Measurements from ENCODE around the gene FAM228A.
"Not testable (repeated sequence)": the region's sequence is repeated elsewhere in the genome, so short reads cannot be mapped to it uniquely, and the experiment has no call there.

The FAM228A gene

DNA sequence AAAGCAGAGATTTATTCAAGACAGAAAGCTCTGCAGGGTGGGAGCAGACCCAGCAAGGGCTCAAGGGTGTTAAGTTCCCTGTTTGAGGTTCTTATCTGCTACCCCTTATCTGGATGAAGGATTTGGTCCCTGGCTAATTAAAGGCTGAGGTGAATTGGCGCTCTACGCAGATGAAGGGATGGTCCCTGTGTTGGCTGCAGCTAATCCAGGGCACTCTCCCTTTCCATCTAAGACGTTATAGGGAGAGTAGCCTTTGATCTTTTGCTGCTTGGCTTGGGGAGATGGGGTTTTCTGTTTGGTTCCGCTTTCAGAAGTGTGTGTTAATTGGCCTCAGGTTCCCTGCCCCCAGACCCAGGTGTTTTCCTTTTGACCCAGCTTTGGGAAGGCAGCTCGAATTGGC, 17.0 kb downstream of the FAM228A start:
- Histone ChIP-seq H3K4me2 (ENCODE audit: low read length) (no peak overlapping the region), H3K4me1 (ENCODE audit: control insufficient read depth, insufficient read depth, low read length) (no peaks in the 10 kb centered on the region)

DNA sequence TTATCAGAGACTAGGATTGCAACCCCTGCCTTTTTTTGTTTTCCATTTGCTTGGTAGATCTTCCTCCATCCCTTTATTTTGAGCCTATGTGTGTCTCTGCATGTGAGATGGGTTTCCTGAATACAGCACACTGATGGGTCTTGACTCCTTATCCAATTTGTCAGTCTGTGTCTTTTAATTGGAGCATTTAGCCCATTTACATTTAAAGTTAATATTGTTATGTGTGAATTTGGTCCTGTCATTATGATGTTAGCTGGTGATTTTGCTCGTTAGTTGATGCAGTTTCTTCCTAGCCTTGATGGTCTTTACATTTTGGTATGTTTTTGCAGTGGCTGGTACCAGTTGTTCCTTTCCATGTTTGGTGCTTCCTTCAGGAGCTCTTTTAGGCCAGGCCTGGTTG, 22.4 kb downstream of the FAM228A start:
- not testable (repeated sequence) for H3K36me3 ChIP-seq (ENCODE audit: insufficient read depth, low read length); H3K4me1 ChIP-seq (ENCODE audit: control insufficient read depth, insufficient read depth, low read length); H3K27me3 ChIP-seq (ENCODE audit: control insufficient read depth, insufficient read depth, low read length); H3K4me3 ChIP-seq (ENCODE audit: low read length); H3K9me3 ChIP-seq (replicated peaks; ENCODE audit: low read length); H3K4me2 ChIP-seq (ENCODE audit: low read length); H3K9ac ChIP-seq (ENCODE audit: low read depth, low read length)

More for the DNA sequence above, 17.0 kb downstream of the FAM228A start:
- Histone ChIP-seq H3K9me3 (replicated peaks; ENCODE audit: low read length) (no peaks in the 10 kb centered on the region), H3K9ac (ENCODE audit: low read depth, low read length) (no peak overlapping the region), H3K36me3 (ENCODE audit: insufficient read depth, low read length) (no peaks in the 10 kb centered on the region), H3K27me3 (ENCODE audit: control insufficient read depth, insufficient read depth, low read length) (no peaks in the 10 kb centered on the region), H3K4me3 (ENCODE audit: low read length) (no peak overlapping the region)

DNA sequence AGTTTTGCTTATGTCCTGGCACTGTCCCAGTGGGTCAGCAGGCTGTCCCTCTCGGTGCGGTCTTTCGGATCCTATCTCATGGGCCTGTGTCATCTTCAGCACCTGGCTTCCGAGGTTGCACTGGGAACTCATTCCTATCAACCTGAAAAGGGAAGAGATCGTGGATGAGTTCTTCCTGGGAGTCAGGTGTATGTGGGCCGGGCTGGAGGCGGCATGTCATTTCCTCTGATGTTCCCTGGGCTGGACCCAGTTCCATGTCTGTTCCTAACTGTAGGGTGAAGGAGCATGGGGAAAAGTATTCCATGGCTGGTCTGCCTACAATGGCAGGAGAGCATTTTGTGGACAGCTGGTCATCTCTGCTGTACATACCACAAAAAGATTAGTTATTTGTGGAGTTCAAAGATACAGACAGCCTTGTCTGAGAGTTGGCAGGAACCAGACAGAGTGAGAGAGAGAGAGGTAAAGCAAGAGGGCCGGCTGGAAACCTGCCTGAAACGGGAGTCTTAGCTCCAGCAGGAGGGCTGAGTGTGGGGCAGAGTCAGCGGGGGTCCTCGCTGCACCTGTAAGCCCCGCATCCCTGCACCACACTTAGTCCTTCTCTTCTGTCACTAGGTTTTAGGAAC, 25.2 kb downstream of the FAM228A start:
- no peak overlapping the region for H3K9ac ChIP-seq (ENCODE audit: low read depth, low read length)
- H3K36me3 ChIP-seq (ENCODE audit: insufficient read depth, low read length), result peaks cover 10% of the 10 kb centered on the region
- no peaks in the 10 kb centered on the region for H3K9me3 ChIP-seq (replicated peaks; ENCODE audit: low read length)
- no peak overlapping the region for H3K4me2 ChIP-seq (ENCODE audit: low read length)
- no peak overlapping the region for H3K4me3 ChIP-seq (ENCODE audit: low read length)
- no peaks in the 10 kb centered on the region for H3K4me1 ChIP-seq (ENCODE audit: control insufficient read depth, insufficient read depth, low read length)
- H3K27me3 ChIP-seq (ENCODE audit: control insufficient read depth, insufficient read depth, low read length), result no peaks in the 10 kb centered on the region

DNA sequence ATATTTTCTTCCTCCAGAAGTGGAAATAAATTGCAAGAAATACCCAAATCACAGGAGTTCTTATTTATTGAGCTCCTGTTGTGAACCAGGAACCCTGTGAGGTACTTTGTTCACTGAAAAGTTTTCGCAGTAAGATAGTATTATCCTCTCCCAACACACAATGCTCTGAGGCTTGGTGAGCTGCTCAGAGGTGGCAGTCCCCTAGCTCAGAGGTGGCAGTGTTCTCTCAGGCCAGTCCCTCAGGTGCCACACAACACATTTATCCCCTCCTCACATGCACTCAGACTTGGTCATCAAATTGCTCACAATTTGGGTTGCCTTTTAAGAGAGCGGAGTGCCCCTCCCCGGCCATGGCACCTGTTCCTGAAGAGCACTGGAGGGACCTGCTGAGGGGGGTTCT, 25.9 kb downstream of the FAM228A start:
- Histone ChIP-seq H3K36me3 (ENCODE audit: insufficient read depth, low read length) (peaks cover 10% of the 10 kb centered on the region), H3K4me1 (ENCODE audit: control insufficient read depth, insufficient read depth, low read length) (no peaks in the 10 kb centered on the region)

DNA sequence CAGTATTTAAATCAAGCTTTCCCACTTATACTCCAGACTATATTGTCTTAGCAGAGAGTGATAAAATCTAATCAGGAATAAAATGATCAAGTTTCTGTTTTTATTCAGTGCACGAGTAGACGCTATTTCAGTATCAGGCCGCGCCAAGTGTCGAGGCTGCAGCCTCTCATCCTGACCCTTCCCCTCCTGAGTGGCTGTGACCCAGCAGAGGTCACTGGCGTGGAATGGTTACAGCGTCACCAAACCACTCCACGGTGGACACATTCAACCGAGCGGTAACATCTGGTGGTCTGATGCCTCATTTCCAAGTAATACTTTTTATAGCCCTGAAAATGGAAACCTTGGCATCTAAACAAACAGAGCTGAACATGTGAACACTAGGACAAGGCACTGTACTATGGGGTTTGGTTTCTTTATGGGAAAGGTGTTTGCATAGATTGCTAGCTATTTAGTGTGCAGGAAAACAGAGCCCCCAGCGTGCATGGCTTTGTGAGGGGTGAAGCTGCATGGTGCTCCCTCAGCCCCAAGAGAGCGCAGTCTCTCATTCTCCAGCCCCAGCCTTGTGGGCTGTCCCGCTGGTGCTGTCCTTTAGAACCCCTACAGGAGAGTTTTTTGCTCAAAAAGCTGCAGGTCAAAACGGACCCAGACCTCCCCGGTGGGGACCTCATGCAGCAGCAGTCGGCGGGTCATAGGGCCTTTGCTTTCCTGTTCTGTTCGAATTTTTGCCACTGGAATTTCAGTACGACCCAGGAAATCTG, 28.4 kb downstream of the FAM228A start:
- H3K4me1 ChIP-seq (ENCODE audit: control insufficient read depth, insufficient read depth, low read length), result no peaks in the 10 kb centered on the region
- H3K4me2 ChIP-seq (ENCODE audit: low read length), result no peak overlapping the region
- H3K9ac ChIP-seq (ENCODE audit: low read depth, low read length), result no peak overlapping the region
- H3K4me3 ChIP-seq (ENCODE audit: low read length), result no peak overlapping the region
- peaks cover 10% of the 10 kb centered on the region for H3K36me3 ChIP-seq (ENCODE audit: insufficient read depth, low read length)
- H3K27me3 ChIP-seq (ENCODE audit: control insufficient read depth, insufficient read depth, low read length), result no peaks in the 10 kb centered on the region
- H3K9me3 ChIP-seq (replicated peaks; ENCODE audit: low read length), result no peaks in the 10 kb centered on the region

More for the DNA sequence above, 25.9 kb downstream of the FAM228A start:
- Histone ChIP-seq H3K9ac (ENCODE audit: low read depth, low read length) (no peak overlapping the region), H3K9me3 (replicated peaks; ENCODE audit: low read length) (no peaks in the 10 kb centered on the region), H3K27me3 (ENCODE audit: control insufficient read depth, insufficient read depth, low read length) (no peaks in the 10 kb centered on the region), H3K4me2 (ENCODE audit: low read length) (no peak overlapping the region), H3K4me3 (ENCODE audit: low read length) (no peak overlapping the region)

DNA sequence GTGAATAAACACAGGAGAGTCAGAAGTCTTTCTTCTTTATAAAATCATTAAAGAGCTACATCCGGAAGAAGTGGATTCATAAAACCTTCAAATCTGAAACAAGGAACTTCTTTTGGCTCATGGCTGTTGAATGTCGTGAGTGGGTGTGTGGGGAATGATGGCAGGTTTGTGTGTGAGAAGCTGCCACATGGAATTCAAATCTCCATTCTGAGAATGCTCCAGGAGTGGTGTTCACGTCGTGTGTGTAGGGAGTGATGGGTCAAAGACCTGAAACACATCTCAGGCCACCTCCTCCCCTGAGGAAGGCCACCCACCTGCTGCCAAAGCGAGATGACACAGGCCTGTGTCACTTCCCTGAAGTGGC, 28.9 kb downstream of the FAM228A start:
- H3K36me3 ChIP-seq (ENCODE audit: insufficient read depth, low read length), result peaks cover 15% of the 10 kb centered on the region
- no peaks in the 10 kb centered on the region for H3K4me1 ChIP-seq (ENCODE audit: control insufficient read depth, insufficient read depth, low read length)
- no peaks in the 10 kb centered on the region for H3K9me3 ChIP-seq (replicated peaks; ENCODE audit: low read length)
- no peaks in the 10 kb centered on the region for H3K27me3 ChIP-seq (ENCODE audit: control insufficient read depth, insufficient read depth, low read length)
- H3K4me2 ChIP-seq (ENCODE audit: low read length), result no peak overlapping the region
- H3K9ac ChIP-seq (ENCODE audit: low read depth, low read length), result no peak overlapping the region
- no peak overlapping the region for H3K4me3 ChIP-seq (ENCODE audit: low read length)

DNA sequence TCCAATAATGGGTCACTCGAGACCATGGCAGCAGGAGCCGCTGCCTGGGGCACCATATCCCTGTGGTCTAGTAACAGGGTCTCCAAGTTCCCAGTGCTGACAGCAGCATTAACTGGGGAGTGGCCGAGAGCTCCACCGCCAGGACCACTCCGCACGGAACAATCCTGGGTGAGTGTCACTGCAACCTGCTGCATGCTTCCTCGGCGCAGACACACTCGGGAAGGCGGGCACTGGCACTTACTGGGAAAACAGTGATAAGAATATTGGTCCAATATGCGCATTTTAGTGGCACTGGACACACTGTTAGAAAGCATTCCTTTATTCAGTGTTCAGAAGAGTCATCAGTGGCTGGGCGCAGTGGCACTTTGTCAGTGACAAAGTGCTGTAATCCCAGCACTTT, 29.7 kb downstream of the FAM228A start:
- H3K4me3 ChIP-seq (ENCODE audit: low read length), result no peak overlapping the region
- H3K4me1 ChIP-seq (ENCODE audit: control insufficient read depth, insufficient read depth, low read length), result no peaks in the 10 kb centered on the region
- H3K4me2 ChIP-seq (ENCODE audit: low read length), result no peak overlapping the region
- H3K36me3 ChIP-seq (ENCODE audit: insufficient read depth, low read length), result peaks cover 23% of the 10 kb centered on the region
- H3K9me3 ChIP-seq (replicated peaks; ENCODE audit: low read length), result no peaks in the 10 kb centered on the region
- no peaks in the 10 kb centered on the region for H3K27me3 ChIP-seq (ENCODE audit: control insufficient read depth, insufficient read depth, low read length)
- no peak overlapping the region for H3K9ac ChIP-seq (ENCODE audit: low read depth, low read length)

DNA sequence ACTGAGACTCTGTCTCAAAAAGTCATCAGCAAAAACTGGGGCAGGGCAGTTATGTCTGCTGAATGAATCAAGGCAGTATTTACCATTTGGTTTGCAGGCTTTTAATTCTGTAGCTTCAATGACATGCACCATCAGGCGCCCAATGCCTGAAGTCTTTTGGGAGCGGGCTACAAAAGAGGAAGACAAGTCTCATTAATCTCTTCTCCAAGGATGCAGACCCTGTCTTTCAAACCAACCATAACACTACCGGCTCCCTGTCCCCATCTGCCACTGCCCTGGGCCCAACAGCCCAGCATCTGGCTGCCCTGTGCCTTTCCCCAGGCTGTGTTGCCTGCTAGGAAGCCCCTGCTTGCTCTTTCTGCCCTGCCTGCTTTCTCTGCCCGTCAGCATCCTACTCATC, 30.3 kb downstream of the FAM228A start:
- no peaks in the 10 kb centered on the region for H3K9me3 ChIP-seq (replicated peaks; ENCODE audit: low read length)
- no peak overlapping the region for H3K4me3 ChIP-seq (ENCODE audit: low read length)
- no peaks in the 10 kb centered on the region for H3K27me3 ChIP-seq (ENCODE audit: control insufficient read depth, insufficient read depth, low read length)
- H3K9ac ChIP-seq (ENCODE audit: low read depth, low read length), result no peak overlapping the region
- H3K36me3 ChIP-seq (ENCODE audit: insufficient read depth, low read length), result peaks cover 25% of the 10 kb centered on the region
- no peak overlapping the region for H3K4me2 ChIP-seq (ENCODE audit: low read length)
- H3K4me1 ChIP-seq (ENCODE audit: control insufficient read depth, insufficient read depth, low read length), result no peaks in the 10 kb centered on the region

DNA sequence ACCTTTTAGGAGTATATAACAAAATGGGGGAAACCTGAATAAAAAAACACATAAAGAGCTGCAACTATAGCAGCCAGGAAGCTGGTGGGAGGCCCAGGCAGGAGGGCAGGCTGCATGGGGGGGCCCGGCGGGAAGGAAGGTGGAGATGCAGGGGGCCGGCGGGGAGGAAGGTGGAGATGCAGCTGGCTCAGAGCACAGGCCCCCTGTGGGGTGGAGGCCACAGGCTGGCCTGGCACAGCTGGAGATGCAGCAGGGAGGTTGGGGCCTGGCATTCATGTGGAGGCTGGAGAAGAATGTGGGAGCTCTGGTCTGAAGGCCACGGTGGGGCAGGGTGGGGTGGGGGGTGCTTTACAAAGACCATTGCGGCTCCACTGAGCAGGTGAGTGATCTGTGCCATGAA, 31.4 kb downstream of the FAM228A start:
- Histone ChIP-seq H3K27me3 (ENCODE audit: control insufficient read depth, insufficient read depth, low read length) (no peaks in the 10 kb centered on the region), H3K4me2 (ENCODE audit: low read length) (no peak overlapping the region), H3K36me3 (ENCODE audit: insufficient read depth, low read length) (peaks cover 25% of the 10 kb centered on the region), H3K9me3 (replicated peaks; ENCODE audit: low read length) (no peaks in the 10 kb centered on the region), H3K9ac (ENCODE audit: low read depth, low read length) (no peak overlapping the region), H3K4me1 (ENCODE audit: control insufficient read depth, insufficient read depth, low read length) (no peaks in the 10 kb centered on the region), H3K4me3 (ENCODE audit: low read length) (no peak overlapping the region)

DNA sequence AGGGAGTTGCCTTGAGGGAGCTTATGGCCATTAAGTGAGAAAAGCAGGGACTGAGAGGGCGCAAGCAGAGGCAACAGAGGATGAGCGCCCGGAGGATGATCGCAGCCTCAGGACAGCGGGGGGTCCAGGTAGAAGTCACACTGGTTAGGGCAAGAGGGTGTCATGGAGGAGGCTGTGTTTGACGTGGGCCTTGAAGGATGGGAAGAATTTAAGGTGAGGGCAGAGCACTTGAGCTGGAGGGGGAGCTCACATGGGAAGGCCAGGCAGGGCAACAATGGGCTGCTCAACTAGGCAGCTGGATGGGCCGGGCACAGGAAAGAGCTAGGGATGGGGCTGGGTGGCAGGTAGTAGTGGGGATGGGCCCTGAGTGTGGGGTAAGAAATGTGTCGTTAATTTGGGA, 31.9 kb downstream of the FAM228A start:
- Histone ChIP-seq H3K9me3 (replicated peaks; ENCODE audit: low read length) (no peaks in the 10 kb centered on the region), H3K4me1 (ENCODE audit: control insufficient read depth, insufficient read depth, low read length) (no peaks in the 10 kb centered on the region), H3K9ac (ENCODE audit: low read depth, low read length) (no peak overlapping the region), H3K27me3 (ENCODE audit: control insufficient read depth, insufficient read depth, low read length) (no peaks in the 10 kb centered on the region), H3K4me2 (ENCODE audit: low read length) (no peak overlapping the region), H3K4me3 (ENCODE audit: low read length) (no peak overlapping the region), H3K36me3 (ENCODE audit: insufficient read depth, low read length) (peaks cover 25% of the 10 kb centered on the region)

DNA sequence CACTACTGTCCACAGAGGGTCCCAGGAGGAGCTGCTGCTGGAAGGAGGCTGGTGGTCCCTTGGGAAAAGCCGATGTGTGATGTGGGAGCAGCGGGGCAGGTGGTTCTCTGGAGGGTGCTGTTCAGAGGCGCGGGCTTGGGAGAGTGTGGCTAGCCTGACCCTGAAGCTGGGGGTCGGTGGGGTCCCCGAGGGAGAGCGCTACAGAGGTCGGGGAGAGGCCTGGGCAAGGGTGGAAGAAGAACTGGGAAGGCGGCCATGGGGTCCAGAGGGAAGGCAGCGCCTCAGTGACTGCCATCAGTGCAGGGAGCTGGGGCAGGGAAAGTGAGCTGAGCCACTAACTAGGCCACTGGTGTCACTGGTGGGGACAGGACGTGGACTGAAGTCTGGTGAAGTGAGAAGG, 32.5 kb downstream of the FAM228A start:
- H3K4me2 ChIP-seq (ENCODE audit: low read length), result no peak overlapping the region
- no peak overlapping the region for H3K4me3 ChIP-seq (ENCODE audit: low read length)
- H3K36me3 ChIP-seq (ENCODE audit: insufficient read depth, low read length), result peaks cover 25% of the 10 kb centered on the region
- no peaks in the 10 kb centered on the region for H3K27me3 ChIP-seq (ENCODE audit: control insufficient read depth, insufficient read depth, low read length)
- H3K4me1 ChIP-seq (ENCODE audit: control insufficient read depth, insufficient read depth, low read length), result no peaks in the 10 kb centered on the region
- H3K9me3 ChIP-seq (replicated peaks; ENCODE audit: low read length), result no peaks in the 10 kb centered on the region
- no peak overlapping the region for H3K9ac ChIP-seq (ENCODE audit: low read depth, low read length)

DNA sequence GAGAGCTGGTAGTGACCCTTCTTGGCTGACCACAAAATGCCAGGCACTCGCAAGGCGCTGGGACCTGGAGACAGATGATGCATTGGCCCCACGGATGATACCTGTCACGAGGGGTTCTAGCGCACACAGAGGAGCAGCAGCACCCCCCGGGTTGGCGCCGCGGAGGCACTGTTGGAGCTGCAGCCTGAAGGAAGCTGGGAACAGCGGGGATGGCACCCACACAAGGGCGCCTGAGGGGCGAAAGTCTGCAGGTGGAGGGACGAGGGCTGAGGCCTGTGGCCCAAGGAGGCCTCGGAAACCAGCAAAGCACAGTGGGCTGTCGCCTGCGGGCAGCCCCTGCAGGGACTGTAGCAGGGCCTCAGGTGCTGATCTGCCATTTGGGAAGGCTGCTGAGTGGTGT, 33.6 kb downstream of the FAM228A start:
- H3K9ac ChIP-seq (ENCODE audit: low read depth, low read length), result no peak overlapping the region
- H3K4me3 ChIP-seq (ENCODE audit: low read length), result no peak overlapping the region
- H3K9me3 ChIP-seq (replicated peaks; ENCODE audit: low read length), result no peaks in the 10 kb centered on the region
- H3K4me2 ChIP-seq (ENCODE audit: low read length), result no peak overlapping the region
- H3K27me3 ChIP-seq (ENCODE audit: control insufficient read depth, insufficient read depth, low read length), result no peaks in the 10 kb centered on the region
- H3K36me3 ChIP-seq (ENCODE audit: insufficient read depth, low read length), result peaks cover 25% of the 10 kb centered on the region
- no peaks in the 10 kb centered on the region for H3K4me1 ChIP-seq (ENCODE audit: control insufficient read depth, insufficient read depth, low read length)

All from skeletal muscle satellite cell (primary cell).